A549 (cell line): ENCODE results near the gene SH2D4B. TPM values are rescaled to one million over a fixed set of nuclear protein-coding genes. Genes with fewer than 3 reads are reported as not detected.

ENCODE experiments used
- ATAC-seq, 2 experiments: fragments of 200-7000 bp in 1 of 2; fragments of >200 bp in 1 of 2; cut with Nextera tagmentation in 1 of 2; cut with Tn5 transposase in 1 of 2; 3 replicates each; pipeline versions ENCODE4 v1.8.0 to v1.9.1; 2018 to 2020; ENCODE audit warnings: mild to moderate bottlenecking in 1 of 2, moderate library complexity in 1 of 2
- CTCF ChIA-PET: fragments of 300-600 bp; sonication (Branson Sonifier 250); formaldehyde crosslinking; extraction: SDS; loops from one replicate; lab custom pipeline; 2021; ENCODE audit warnings: antibody characterized with exemption, inconsistent platforms; lab: Yijun Ruan, JAX
- POLR2A ChIA-PET: fragments of 350-600 bp; formaldehyde crosslinking; extraction: SDS; loops from one replicate; lab custom pipeline; 2021; ENCODE audit warnings: antibody characterized with exemption, inconsistent platforms; lab: Yijun Ruan, JAX
- DNase-seq, 2 experiments: peaks; one replicate each; pipeline versions ENCODE4 v3.0.0 to v3.0.0-alpha.2; 2011 to 2016; ENCODE audit warnings: low read depth in 1 of 2, low spot score in 1 of 2
- FAIRE-seq: peaks from 2 replicates; lab custom pipeline; 2011; peaks lifted over from hg19 to GRCh38; lab: Jason Lieb, UNC
- H3K27ac ChIP-seq, 2 experiments: fragments of >200 bp; sonication (Bioruptor Twin); formaldehyde crosslinking; 3 replicates each; pipeline ENCODE4 v1.5.1; 2016 to 2017
- H3K4me1 ChIP-seq: fragments of >200 bp; sonication (Bioruptor Twin); formaldehyde crosslinking; 3 replicates; pipeline ENCODE4 v1.6.1; 2016
- H3K4me2 ChIP-seq: fragments of >200 bp; sonication (Bioruptor Twin); formaldehyde crosslinking; 3 replicates; pipeline ENCODE4 v1.6.1; 2016
- H3K4me3 ChIP-seq: fragments of >200 bp; sonication (Bioruptor Twin); formaldehyde crosslinking; 3 replicates; pipeline ENCODE4 v1.5.1; 2016
- H3K9me3 ChIP-seq: fragments of >200 bp; sonication (Bioruptor Twin); formaldehyde crosslinking; 3 replicates; pipeline ENCODE4 v1.6.1; 2016
- EHF ChIP-seq: fragments of 250-450 bp; sonication (Bioruptor Pico); IDR thresholded peaks from 2 replicates; pipeline ENCODE4 v1.5.0; 2020; ENCODE audit warnings: mild to moderate bottlenecking
- FOSB ChIP-seq: fragments of 250-450 bp; sonication (Bioruptor Pico); IDR thresholded peaks from 2 replicates; pipeline ENCODE4 v1.5.0; 2020; ENCODE audit warnings: mild to moderate bottlenecking, moderate library complexity
- HEYL ChIP-seq: fragments of 250-450 bp; sonication (Bioruptor Pico); IDR thresholded peaks from 2 replicates; pipeline ENCODE4 v1.8.0; 2021; ENCODE audit warnings: mild to moderate bottlenecking, moderate library complexity
- KDM1A ChIP-seq: fragments of 200-600 bp; sonication (generic); IDR thresholded peaks from 2 replicates; pipeline ENCODE4 v1.6.1; 2016; ENCODE audit warnings: low read depth, mild to moderate bottlenecking
- REST ChIP-seq: fragments of 200-600 bp; sonication (generic); IDR thresholded peaks from 2 replicates; pipeline ENCODE4 v1.6.1; 2016; ENCODE audit warnings: antibody characterized with exemption, mild to moderate bottlenecking, moderate library complexity
- SMC3 ChIP-seq: fragments of >200 bp; sonication (Bioruptor Twin); formaldehyde crosslinking; IDR thresholded peaks from 3 replicates; pipeline ENCODE4 v1.6.1; 2018; ENCODE audit warnings: inconsistent platforms
- ZFP36 ChIP-seq: fragments of 450-650 bp; IDR thresholded peaks from 2 replicates; pipeline ENCODE4 v1.6.1; 2014; ENCODE audit warnings: borderline replicate concordance; ENCODE audit not compliant: partially characterized antibody
- ZSCAN20 ChIP-seq: fragments of 250-450 bp; sonication (Bioruptor Pico); IDR thresholded peaks from 2 replicates; pipeline ENCODE4 v1.8.0; 2022; ENCODE audit warnings: mild to moderate bottlenecking, moderate library complexity
- WGBS: methylation state at CpG from one replicate; pipeline ENCODE4 v1.1.6; 2017; ENCODE audit errors: missing lambda C conversion rate; 5-methylcytosine and 5-hydroxymethylcytosine counted together
- polyA plus RNA-seq, 4 experiments: library from polyadenylated mRNA; depleted of rRNA in 3 of 4; stranded (reverse); fragments of >200 nt; fragmentation: RNase III in 1 of 4; extraction: RNeasy Plus Mini Kit Qiagen cat#74134 plus additional on column Dnase treatment in 1 of 4; gene quantifications; 2 replicates in 3 of 4; 3 replicates in 1 of 4; pipeline ENCODE4 v1.2.3, GENCODE V29; 2011 to 2017

SH2D4B gene
- polyA plus RNA-seq, 2 of the 4 experiments (the other 2 are of a cell fraction): 0.01 to 0.12 TPM

DNA sequence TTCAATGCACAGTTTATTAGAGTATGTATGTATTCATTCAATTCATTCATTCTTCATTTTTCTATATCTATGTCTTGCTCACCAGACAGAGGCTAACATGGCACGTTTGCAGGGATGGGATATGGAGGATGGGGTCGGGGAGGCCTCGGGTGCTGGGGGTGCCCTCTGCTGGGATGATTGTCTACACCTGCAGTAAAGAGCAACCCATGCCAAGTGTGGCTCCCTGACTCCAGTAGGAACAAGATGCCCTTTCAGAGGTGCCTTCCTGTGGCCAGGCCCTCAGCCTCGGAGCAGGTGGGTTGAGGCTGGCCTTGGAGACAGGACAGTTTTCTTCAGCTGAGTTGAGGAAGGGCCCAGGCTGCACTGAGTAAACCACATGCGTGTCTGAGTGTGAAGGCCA lies 157.2 kb downstream of the SH2D4B start:
- Histone ChIP-seq H3K4me2 (no peak overlapping the region), H3K4me3 (no peak overlapping the region), H3K4me1 (no peaks in the 10 kb centered on the region), H3K9me3 (no peaks in the 10 kb centered on the region), H3K27ac (no peak overlapping the region)
- 0 out of 6 replicates have a peak, but pooled peaks of 1 of the 2 experiments have one; percentile 29 for ATAC-seq
- POLR2A ChIA-PET: no interaction called here
- no peak for FAIRE-seq
- CTCF ChIA-PET: interaction anchor here (0.8 to 2.2 kb wide), 5 partner anchors 16 to 230 kb away, joined by 3 to 6 read pairs (median 3); no protein-coding TSS in a partner anchor
- no peak for TF ChIP-seq KDM1A
- TF ChIP-seq HEYL (CRISPR knock-in tag): no peak
- TF ChIP-seq FOSB (CRISPR knock-in tag): no peak
- no peak for TF ChIP-seq REST
- TF ChIP-seq ZSCAN20: no peak
- no peak for TF ChIP-seq EHF (CRISPR knock-in tag)
- 0 out of 3 replicates have a peak, but pooled peaks have one; percentile 10 for TF ChIP-seq SMC3
- no peak for TF ChIP-seq ZFP36
- WGBS: 11% methylated on average over 5 of the region's 5 CpGs
- no peak for DNase-seq

Other genes starting within 250 kb of the SH2D4B start
- 0.13 and 0.16 TPM in 2 replicates for gene MAT1A, start 248.2 kb upstream of the SH2D4B start, polyA plus RNA-seq (2011; rRNA removed)
- 0.03 to 0.20 TPM (median 0.05 TPM) in 3 replicates for gene MAT1A, start 248.2 kb upstream of the SH2D4B start, polyA plus RNA-seq (2017; fragmentation: RNase III; extraction: RNeasy Plus Mini Kit Qiagen cat#74134 plus additional on column Dnase treatment)
- gene DYDC1, start 181.1 kb upstream of the SH2D4B start, polyA plus RNA-seq (2011; rRNA removed): not detected in 2 replicates
- gene DYDC1, start 181.1 kb upstream of the SH2D4B start, polyA plus RNA-seq (2017; fragmentation: RNase III; extraction: RNeasy Plus Mini Kit Qiagen cat#74134 plus additional on column Dnase treatment): not detected in 3 replicates
- gene DYDC2, start 181.1 kb upstream of the SH2D4B start, polyA plus RNA-seq (2011; rRNA removed): 0.04 and 0.20 TPM in 2 replicates
- gene DYDC2, start 181.1 kb upstream of the SH2D4B start, polyA plus RNA-seq (2017; fragmentation: RNase III; extraction: RNeasy Plus Mini Kit Qiagen cat#74134 plus additional on column Dnase treatment): 0.13 TPM in 1 of 3 replicates, not detected in the others
- 47.6 and 59.3 TPM in 2 replicates for gene PRXL2A, start 129.4 kb upstream of the SH2D4B start, polyA plus RNA-seq (2011; rRNA removed)
- 40.6 to 55.0 TPM (median 47.7 TPM) in 3 replicates for gene PRXL2A, start 129.4 kb upstream of the SH2D4B start, polyA plus RNA-seq (2017; fragmentation: RNase III; extraction: RNeasy Plus Mini Kit Qiagen cat#74134 plus additional on column Dnase treatment)
- 87.0 and 97.1 TPM in 2 replicates for gene TSPAN14, start 83.6 kb upstream of the SH2D4B start, polyA plus RNA-seq (2011; rRNA removed)
- 101 to 124 TPM (median 121 TPM) in 3 replicates for gene TSPAN14, start 83.6 kb upstream of the SH2D4B start, polyA plus RNA-seq (2017; fragmentation: RNase III; extraction: RNeasy Plus Mini Kit Qiagen cat#74134 plus additional on column Dnase treatment)